Thoracic aorta (tissue), 2 donors: ENCODE measurements around the gene INPP5A. TPM values are rescaled to one million over a fixed set of nuclear protein-coding genes. Genes with fewer than 3 reads are reported as not detected.
A peak's percentile ranks its signal among the peaks of the same experiment; 100 is the strongest.

Experiments used
- ATAC-seq: fragments of 150-250 bp; one replicate; pipeline ENCODE4 v1.8.0; 2017; ENCODE audit warnings: low read depth; ENCODE audit not compliant: insufficient number of reproducible peaks, low FRiP score
- DNase-seq: peaks from one replicate; pipeline ENCODE4 v3.0.0-alpha.2; 2020; ENCODE audit warnings: low spot score
- H3K27ac ChIP-seq, 2 donors: fragments of 200-600 bp; sonication (generic); 1 replicate in 1 of 2; 2 replicates in 1 of 2; pipeline ENCODE4 v1.5.1; 2016; ENCODE audit warnings: mild to moderate bottlenecking in 2 of 2, moderate library complexity in 2 of 2
- H3K27me3 ChIP-seq: fragments of 200-600 bp; sonication (generic); replicated peaks from 2 replicates; pipeline ENCODE4 v1.6.0; 2016; ENCODE audit warnings: mild to moderate bottlenecking; ENCODE audit not compliant: insufficient read depth
- H3K36me3 ChIP-seq: fragments of 200-600 bp; sonication (generic); one replicate; pipeline ENCODE4 v1.5.1; 2016
- H3K4me1 ChIP-seq, 2 donors: fragments of 200-600 bp; sonication (generic); 1 replicate in 1 of 2; 2 replicates in 1 of 2; pipeline versions ENCODE4 v1.5.1 to v1.6.0; 2016; ENCODE audit warnings: low read depth in 2 of 2, mild to moderate bottlenecking in 1 of 2; ENCODE audit not compliant: control insufficient read depth in 1 of 2
- H3K4me3 ChIP-seq: fragments of 200-600 bp; sonication (generic); 2 replicates; pipeline ENCODE4 v1.5.1; 2016; ENCODE audit warnings: mild to moderate bottlenecking
- H3K9me3 ChIP-seq: fragments of 200-600 bp; sonication (generic); 2 replicates; pipeline ENCODE4 v1.5.1; 2016
- total RNA-seq, 2 donors: library from RNA; depleted of rRNA; stranded (reverse); fragments of >200 nt; gene quantifications; one replicate each; pipeline versions ENCODE4 v1.1.0 to v1.2.3, GENCODE V29; 2016
- TF ChIP-seq, protein P1 (sequence below): fragments of 200-600 bp; sonication (generic); IDR thresholded peaks from one replicate; pipeline ENCODE4 v1.5.1; 2019; ENCODE audit warnings: antibody characterized with exemption

The INPP5A gene
- total RNA-seq, 2 donors from 2014 or later: 120 to 142 TPM

DNA sequence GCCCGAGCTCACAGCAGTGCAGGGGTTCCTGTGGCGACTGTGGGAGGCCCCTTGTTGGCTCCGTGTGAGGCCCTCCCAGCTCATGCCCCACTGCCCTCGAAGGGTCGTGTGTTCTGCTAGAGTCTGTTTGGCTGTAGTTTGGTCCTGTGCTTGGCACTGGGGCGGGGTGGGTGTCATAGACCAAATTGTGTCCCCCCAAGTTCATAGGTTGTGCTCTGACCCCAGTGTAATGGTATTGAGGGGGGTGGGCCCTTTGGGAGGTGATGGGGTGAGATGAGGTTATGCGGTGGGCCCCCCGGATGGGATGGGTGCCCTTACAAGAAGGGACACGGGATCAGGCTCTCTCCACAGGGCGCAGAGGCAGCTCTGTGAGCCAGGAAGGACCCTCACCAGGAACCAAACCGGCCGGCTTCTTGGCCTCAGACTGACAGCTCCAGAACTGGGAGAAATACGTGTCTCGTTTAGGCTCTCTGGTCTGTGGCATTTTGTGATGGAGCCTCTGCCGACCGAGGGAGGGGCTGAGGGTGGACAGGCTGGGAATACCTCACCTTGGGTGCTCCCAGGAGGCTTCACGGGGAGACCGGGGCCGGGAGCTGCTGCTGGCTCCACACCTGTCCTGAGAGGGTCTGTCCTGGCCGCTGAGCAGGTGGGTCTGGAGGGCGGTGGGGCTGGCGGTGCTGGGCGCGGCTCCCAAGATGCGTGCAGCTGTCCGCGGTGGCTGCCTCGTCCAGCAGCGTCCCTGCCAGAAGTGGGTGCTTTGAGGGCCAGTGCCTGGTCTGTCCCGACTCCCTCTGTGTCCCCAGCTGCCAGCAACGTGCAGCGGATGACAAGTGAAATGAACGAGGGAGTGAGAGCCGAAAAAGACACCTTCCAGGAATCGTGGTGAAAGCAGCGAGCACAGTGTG is 89.4 kb downstream of the INPP5A start:
- H3K27me3 ChIP-seq: no peaks in the 10 kb centered on the region
- ATAC-seq: no peak
- TF ChIP-seq, protein P1, sequence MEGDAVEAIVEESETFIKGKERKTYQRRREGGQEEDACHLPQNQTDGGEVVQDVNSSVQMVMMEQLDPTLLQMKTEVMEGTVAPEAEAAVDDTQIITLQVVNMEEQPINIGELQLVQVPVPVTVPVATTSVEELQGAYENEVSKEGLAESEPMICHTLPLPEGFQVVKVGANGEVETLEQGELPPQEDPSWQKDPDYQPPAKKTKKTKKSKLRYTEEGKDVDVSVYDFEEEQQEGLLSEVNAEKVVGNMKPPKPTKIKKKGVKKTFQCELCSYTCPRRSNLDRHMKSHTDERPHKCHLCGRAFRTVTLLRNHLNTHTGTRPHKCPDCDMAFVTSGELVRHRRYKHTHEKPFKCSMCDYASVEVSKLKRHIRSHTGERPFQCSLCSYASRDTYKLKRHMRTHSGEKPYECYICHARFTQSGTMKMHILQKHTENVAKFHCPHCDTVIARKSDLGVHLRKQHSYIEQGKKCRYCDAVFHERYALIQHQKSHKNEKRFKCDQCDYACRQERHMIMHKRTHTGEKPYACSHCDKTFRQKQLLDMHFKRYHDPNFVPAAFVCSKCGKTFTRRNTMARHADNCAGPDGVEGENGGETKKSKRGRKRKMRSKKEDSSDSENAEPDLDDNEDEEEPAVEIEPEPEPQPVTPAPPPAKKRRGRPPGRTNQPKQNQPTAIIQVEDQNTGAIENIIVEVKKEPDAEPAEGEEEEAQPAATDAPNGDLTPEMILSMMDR: no peak
- H3K4me1 ChIP-seq: peaks cover 25 to 60% of the 10 kb centered on the region in 2 donors
- H3K27ac ChIP-seq: peak overlapping the region; percentile 90 to 99
- DNase-seq: no peak
- H3K4me3 ChIP-seq: no peak overlapping the region
- H3K36me3 ChIP-seq: no peaks in the 10 kb centered on the region
- H3K9me3 ChIP-seq: no peaks in the 10 kb centered on the region

DNA sequence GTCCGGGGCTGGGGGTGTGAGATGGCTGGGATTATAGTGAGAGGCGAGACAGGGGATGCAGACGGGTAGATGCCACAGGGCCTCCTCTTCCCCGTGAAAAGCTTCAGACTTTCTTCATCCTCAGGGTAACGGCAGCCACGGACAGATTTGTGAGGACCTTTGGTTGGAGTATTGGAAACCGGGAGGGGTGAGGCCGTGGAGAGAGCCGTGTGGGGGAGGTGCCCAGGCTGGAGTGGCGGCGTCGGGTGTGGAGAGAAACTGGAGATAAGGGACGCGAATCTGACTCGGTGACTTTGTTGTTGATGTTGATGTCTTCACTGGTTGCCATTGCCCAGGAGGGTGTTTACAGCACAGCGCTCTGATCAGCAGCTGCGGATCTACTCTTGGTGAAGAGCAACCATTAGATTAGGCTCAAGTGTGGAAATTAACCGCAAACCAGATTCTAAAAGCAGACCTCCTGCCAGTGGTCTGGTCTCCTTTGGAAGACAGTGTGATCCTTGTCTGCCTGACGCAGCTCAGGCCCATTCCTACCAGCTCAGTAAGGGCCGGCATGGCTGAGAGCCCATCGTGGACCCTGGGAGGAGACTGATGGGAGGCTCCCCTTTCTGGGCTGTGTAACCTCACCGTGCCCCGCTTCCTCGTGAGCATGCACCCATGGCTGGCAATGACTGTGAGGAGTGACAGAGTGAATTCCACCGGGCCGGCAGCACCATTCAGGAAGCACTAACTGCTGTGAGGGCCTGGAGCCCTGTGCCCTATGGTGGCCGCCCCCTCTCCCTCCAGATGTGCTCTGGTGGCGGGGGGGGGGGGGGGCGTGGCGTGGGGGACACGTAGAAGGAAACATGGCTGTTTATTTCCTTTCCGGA is 90.3 kb downstream of the INPP5A start:
- DNase-seq (peak; percentile 33), ATAC-seq (peak; percentile 7)
- no peaks in the 10 kb centered on the region for H3K27me3 ChIP-seq
- H3K36me3 ChIP-seq: no peaks in the 10 kb centered on the region
- H3K9me3 ChIP-seq: no peaks in the 10 kb centered on the region
- peaks cover 34 to 69% of the 10 kb centered on the region in 2 donors for H3K4me1 ChIP-seq
- H3K4me3 ChIP-seq: no peak overlapping the region
- H3K27ac ChIP-seq: peak overlapping the region; percentile 90 to 99
- TF ChIP-seq, protein P1: no peak

DNA sequence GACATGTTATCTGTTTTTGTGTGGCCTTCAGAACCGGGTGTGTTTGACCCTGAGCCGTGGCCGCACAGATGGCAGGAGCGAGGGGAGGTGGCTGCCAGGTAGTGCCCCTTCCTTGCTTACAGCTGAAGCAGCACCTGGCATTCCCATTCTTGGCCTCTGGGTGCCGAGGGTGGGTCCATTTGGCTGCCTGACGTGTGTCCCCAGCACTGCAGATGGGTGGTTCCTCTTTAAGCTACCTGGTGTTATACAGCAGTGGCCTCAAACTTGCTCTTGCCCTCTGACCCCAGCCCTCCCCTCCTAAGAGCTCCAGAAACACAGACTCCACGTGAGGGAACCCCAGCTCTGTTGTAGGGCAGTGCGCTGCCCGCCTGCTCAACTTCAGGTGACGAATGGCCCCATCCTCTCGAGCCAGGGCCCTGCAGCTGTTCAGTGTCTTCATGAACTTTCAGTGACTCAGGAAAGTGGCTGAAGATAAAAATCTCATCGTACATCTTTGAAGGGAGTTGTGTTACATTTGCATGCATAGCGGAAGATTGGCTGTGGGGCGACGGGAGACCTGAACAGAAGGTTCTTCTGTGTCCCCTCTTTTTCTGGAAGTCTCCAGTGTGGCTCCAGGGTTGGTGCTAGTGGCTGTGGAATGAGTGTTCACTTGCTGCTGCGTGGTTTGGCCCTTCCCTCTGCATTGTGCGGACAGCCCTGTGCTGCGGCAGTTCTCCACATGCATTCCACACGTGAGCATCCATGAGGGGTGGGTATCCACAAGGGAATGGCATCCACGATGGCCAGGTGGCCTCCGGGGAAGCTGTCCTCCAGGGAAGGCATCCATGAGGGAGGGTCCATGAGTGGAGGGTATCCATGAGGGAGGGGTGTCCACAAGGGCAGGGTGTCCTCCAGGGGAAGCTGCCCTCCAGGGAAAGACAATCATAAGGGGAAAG is 91.6 kb downstream of the INPP5A start:
- ATAC-seq (no peak), DNase-seq (no peak)
- Histone ChIP-seq H3K4me3 (no peak overlapping the region), H3K27ac (peak overlapping the region; percentile 90 to 99), H3K9me3 (no peaks in the 10 kb centered on the region), H3K4me1 (peaks cover 47 to 83% of the 10 kb centered on the region in 2 donors), H3K27me3 (no peaks in the 10 kb centered on the region), H3K36me3 (no peaks in the 10 kb centered on the region)
- TF ChIP-seq, protein P1: no peak

DNA sequence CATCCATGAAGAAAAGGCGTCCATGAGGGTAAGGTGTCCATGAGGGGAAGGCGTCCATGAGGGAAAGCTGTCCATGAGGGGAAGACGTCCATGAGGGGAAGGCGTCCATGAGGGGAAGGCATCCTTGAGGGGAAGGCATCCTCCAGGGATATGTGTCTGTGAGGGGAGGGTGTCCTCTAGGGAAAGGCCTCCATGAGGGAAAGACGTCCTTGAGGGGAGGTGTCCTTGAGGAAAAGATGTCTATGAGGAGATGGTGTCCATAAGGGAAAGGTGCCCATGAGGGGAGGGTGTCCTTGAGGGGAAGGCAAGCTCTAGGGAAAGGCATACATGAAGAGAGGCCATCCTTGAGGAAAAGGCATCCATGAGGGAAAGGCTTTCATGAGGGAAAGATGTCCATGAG is 92.6 kb downstream of the INPP5A start:
- no peaks in the 10 kb centered on the region for H3K27me3 ChIP-seq
- peaks cover 55 to 91% of the 10 kb centered on the region in 2 donors for H3K4me1 ChIP-seq
- no peaks in the 10 kb centered on the region for H3K36me3 ChIP-seq
- no peak overlapping the region for H3K4me3 ChIP-seq
- no peak for ATAC-seq
- TF ChIP-seq, protein P1: no peak
- peak overlapping the region; percentile 90 to 99 for H3K27ac ChIP-seq
- no peaks in the 10 kb centered on the region for H3K9me3 ChIP-seq
- DNase-seq: no peak
